Measurements from ENCODE around the gene HOXD4.
A peak's percentile ranks its signal among the peaks of the same experiment; 100 is the strongest.

The HOXD4 gene

DNA sequence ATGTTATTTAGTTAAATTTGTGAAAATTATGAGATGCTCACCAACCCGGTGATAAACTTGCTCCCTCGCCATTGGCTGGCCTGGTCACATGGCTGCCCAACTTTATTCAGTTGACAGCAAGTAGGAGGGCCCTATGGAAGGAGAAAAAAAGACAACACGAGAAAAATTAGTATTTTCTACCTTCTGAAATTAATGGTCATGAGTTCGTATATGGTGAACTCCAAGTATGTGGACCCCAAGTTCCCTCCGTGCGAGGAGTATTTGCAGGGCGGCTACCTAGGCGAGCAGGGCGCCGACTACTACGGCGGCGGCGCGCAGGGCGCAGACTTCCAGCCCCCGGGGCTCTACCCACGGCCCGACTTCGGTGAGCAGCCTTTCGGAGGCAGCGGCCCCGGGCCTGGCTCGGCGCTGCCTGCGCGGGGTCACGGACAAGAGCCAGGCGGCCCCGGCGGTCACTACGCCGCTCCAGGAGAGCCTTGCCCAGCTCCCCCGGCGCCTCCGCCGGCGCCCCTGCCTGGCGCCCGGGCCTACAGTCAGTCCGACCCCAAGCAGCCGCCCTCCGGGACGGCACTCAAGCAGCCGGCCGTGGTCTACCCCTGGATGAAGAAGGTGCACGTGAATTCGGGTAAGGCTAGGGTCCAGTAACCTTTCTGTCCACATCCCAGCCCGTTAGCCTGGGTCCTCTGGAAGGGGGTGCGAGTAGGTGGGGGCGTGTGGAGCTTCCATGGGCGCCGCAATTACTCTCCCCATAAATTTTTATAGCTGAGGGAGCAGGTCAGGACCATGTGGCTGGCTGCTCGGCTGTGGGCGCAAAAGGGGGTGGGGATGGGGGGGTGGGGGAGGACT is at the start of gene HOXD4:
Gene HOXD4 (plus strand): TSS at position 109 of the 846 bp plus-strand sequence. CDS start 84 bp downstream, at position 193.
- H3K4me3 ChIP-seq (ENCODE audit: low read length): no peak within 1 kb of the TSS
- TF ChIP-seq ZNF274 (IDR thresholded peaks at IDR 0.05; ENCODE audit: low read depth, low read length): no peak

- no peak for TF ChIP-seq ZNF274 (IDR thresholded peaks at IDR 0.05; ENCODE audit: low read depth, low read length)
- no peak overlapping the region for H3K4me3 ChIP-seq (ENCODE audit: low read length)
These were observed 49.5 kb upstream of the HOXD4 start for GRCh38 chr2:176101842-176102241.

- no peak for TF ChIP-seq ZNF274 (IDR thresholded peaks at IDR 0.05; ENCODE audit: low read depth, low read length)
- H3K4me3 ChIP-seq (ENCODE audit: low read length): no peak overlapping the region
These were observed 49.0 kb upstream of the HOXD4 start for GRCh38 chr2:176102309-176102866.

DNA sequence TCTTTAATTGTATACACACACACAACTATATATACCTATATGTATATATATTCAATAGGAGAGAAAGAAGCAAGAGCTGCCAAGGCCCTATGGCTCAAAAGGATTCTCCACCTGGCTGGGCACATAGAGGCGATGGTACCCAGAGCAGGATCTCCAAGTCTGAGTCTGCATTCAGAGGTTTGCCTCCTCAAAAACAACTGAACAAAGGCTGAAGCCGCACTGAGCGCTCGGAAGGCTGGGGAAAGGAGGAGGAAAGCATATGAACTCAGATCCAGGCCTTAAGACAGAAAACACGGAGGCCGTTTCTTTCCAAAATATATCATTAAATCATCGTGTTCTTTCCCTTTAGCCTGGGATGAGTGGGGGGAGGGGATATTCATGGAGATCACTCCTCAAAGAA is 48.2 kb upstream of the HOXD4 start:
- TF ChIP-seq ZNF274 (IDR thresholded peaks at IDR 0.05; ENCODE audit: low read depth, low read length): no peak
- no peak overlapping the region for H3K4me3 ChIP-seq (ENCODE audit: low read length)

DNA sequence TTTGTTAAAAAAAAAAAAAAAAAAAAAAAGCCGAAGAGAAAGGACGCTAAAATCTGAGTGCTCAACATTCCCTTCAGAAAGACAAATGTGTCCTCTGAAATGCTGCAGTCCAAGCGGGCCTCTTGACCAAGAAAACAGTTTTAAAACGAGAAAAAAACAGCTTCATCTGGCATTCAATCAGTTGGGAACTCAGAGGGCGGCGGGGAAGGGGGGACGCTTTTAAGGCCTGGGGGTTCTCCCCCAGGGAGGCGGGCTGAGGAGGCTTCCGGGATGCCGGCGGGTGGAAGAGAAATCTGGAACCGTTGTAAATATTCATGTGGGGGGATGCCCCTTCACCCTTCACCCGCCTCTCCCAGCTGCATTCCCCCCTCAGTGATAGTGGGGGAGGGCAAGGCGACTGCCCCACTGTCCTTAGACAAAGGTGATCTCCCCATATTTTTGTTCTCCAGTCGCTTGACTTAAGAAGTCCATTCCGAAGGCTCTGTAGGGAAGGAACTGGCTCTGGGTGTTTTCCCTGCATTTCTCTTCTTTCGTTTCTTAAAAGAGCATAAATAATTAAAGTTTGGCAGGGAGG is 47.5 kb upstream of the HOXD4 start:
- TF ChIP-seq ZNF274 (IDR thresholded peaks at IDR 0.05; ENCODE audit: low read depth, low read length): no peak
- no peak overlapping the region; the same call in 1 of the 2 replicates for H3K4me3 ChIP-seq (ENCODE audit: low read length)

- TF ChIP-seq ZNF274 (IDR thresholded peaks at IDR 0.05; ENCODE audit: low read depth, low read length): no peak
- H3K4me3 ChIP-seq (ENCODE audit: low read length): no peak overlapping the region; the same call in 1 of the 2 replicates
These were observed 46.9 kb upstream of the HOXD4 start for GRCh38 chr2:176104316-176105077.

- no peak for TF ChIP-seq ZNF274 (IDR thresholded peaks at IDR 0.05; ENCODE audit: low read depth, low read length)
- H3K4me3 ChIP-seq (ENCODE audit: low read length): no peak overlapping the region
These were observed 46.1 kb upstream of the HOXD4 start for GRCh38 chr2:176105078-176105729.

DNA sequence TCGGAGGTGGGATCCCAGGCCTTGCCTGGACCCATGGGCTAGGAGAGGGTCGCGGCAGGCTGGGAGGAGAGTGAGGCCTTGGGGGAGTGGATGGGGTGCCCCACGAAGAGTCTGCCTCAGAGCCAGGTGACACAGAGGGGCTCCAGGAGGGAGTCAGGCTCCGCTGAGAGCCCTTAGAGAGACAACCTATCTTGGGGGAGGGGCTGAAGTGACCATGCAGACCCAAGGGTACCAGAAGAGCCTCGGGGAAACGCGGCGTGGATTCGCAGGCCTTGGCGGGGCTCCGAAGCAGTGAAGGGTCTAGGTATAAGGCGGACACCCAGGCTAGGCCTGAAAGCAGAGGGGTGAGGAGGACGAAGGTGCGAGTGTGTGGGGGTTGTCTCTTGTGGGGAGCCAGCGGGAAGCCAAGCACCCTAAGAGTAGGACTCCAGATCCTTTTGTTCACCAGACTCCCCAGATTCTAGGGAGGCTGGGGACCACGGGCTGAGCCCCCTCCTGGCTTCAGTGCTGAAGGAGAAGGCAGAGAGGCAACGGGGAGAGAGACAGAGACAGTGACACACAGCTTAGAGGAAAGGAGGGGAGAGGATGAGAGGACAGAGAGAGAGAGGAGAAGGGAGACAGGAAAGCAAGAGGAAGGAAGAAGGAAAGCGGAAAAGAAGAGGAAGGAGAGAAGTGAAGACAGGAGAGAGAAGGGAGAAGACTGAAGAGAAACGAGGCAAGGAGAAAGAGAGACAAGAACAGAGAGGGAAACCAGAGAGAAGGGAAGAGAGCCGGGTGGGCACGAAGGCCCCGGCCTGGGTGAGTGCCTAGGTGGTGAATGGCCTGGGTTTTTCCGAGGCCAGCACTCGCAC is 45.4 kb upstream of the HOXD4 start:
- no peak overlapping the region for H3K4me3 ChIP-seq (ENCODE audit: low read length)

DNA sequence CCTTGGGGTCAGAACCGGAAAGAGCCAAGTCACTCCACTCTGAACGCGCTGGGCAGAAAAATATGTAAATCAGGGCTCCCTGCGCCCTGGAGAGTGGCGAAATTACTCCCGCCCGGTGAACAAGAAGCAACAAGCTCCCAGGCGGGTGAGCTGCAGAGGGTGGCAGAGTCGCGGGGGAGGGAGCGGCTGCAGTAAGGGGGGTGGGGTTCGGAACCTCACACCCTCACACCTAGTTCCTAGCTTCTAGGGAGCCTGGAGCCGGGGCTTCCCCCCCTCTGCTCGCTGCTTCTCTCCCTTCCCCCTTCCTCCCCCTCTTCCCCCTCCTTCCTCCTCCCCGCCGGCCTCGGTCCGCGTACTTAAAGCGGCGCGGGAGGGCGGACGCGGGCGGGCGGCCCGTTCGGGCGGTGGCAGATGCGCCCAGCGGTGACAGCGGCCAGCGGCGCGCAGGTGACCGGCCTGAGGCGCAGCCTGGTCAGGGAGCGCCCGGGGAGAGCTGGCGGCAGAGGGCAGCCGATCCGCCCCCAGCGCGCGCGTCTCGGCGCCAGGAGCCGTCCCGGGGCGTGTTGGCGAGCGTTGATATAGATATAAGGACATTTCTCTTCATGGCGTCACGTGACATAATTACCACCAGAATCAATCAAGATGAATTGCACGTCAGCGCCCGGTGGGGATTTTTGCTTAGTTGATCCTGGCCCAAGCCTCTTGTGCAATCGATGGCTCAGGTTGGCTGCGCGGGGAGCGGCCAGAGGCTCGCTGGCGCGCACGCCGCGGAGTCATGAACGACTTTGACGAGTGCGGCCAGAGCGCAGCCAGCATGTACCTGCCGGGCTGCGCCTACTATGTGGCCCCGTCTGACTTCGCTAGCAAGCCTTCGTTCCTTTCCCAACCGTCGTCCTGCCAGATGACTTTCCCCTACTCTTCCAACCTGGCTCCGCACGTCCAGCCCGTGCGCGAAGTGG is 44.5 kb upstream of the HOXD4 start, which contains the start of gene HOXD11:
Gene HOXD11 (plus strand): TSS at position 700 of the 959 bp plus-strand sequence. CDS start 76 bp downstream, at position 776.
- peak within 1 kb of the TSS; percentile 30 for H3K4me3 ChIP-seq (ENCODE audit: low read length)
- TF ChIP-seq ZNF274 (IDR thresholded peaks at IDR 0.05; ENCODE audit: low read depth, low read length): no peak

More for the DNA sequence above, 45.4 kb upstream of the HOXD4 start:
- TF ChIP-seq ZNF274 (IDR thresholded peaks at IDR 0.05; ENCODE audit: low read depth, low read length): no peak

GRCh38 chr2:176107731-176108181 is 43.6 kb upstream of the HOXD4 start:
- TF ChIP-seq ZNF274 (IDR thresholded peaks at IDR 0.05; ENCODE audit: low read depth, low read length): no peak
- H3K4me3 ChIP-seq (ENCODE audit: low read length): no peak overlapping the region; the same call in 1 of the 2 replicates

DNA sequence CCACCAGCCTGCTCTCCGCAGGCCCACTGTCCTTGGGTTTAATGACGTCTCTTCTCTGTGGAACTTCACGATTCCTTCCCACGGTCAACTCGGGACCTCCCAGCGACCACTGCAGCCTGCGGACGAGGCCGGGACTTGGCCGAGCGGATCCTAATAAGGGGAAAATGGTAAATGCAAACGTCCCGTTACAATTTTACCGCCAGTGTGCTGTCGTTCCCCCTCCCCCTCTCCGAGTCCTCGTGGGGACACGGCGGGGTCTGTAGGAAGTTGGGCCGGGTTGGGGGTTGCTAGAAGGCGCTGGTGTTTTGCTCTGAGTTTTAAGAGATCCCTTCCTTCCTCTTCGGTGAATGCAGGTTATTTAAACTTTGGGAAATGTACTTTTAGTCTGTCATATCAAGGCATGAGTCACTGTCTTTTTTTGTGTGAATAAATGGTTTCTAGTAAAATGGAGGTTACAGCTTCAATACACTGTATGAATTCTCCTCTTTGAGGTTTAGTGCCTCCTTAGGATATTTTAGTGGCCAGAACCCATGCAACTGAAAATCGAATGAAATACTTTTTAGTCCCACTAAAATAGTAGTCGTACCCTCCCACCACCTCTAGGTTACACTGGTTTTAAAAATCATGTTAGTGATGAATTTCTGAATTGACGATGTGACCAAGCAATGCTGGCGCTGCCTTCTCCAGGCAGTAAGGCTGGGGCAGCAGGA is 42.0 kb upstream of the HOXD4 start:
- TF ChIP-seq ZNF274 (IDR thresholded peaks at IDR 0.05; ENCODE audit: low read depth, low read length): no peak
- no peak overlapping the region; the same call in 1 of the 2 replicates for H3K4me3 ChIP-seq (ENCODE audit: low read length)

Data from GM08714 (cell line).